HG03571 (cell line): Measurements from ENCODE around the gene VWC2.
"Not testable (repeated sequence)": the region's sequence is repeated elsewhere in the genome, so short reads cannot be mapped to it uniquely, and the experiment has no call there.

Experiments used
- ATAC-seq: cut with Tn5 transposase; IDR thresholded peaks from one replicate; pipeline ENCODE4 v1.9.1; 2021; ENCODE audit not compliant: unreplicated experiment

The VWC2 gene

DNA sequence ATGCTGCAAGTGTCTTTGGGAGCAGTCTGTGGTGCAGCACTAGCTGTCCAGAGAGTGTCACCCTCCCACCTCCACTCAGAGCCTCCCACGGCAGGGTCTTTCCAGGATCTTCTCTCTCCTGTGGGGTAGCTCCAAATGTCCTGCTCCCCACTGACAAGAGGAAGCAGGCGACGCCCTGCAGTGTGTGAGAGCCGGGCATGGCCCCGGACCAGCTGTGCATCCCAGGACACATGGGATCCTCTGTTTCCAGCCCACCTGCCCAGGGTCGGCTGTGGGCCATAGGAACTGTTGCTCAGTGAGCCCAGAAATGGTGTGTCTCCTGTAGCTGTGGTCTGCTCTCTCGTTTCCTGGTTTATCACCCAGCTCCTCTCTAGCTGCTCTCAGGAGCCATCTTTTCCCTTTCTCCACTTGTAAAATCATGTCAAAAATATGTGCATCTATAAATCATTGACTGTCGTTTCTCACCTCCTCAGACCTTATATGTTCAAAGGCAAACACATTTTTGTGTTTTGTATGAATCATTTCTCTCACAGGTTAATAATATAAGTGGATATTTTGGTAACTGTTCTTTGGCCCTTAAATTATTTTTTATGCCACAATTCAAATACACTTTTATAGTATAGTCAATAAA is 74.9 kb downstream of the VWC2 start:
- ATAC-seq: no peak

DNA sequence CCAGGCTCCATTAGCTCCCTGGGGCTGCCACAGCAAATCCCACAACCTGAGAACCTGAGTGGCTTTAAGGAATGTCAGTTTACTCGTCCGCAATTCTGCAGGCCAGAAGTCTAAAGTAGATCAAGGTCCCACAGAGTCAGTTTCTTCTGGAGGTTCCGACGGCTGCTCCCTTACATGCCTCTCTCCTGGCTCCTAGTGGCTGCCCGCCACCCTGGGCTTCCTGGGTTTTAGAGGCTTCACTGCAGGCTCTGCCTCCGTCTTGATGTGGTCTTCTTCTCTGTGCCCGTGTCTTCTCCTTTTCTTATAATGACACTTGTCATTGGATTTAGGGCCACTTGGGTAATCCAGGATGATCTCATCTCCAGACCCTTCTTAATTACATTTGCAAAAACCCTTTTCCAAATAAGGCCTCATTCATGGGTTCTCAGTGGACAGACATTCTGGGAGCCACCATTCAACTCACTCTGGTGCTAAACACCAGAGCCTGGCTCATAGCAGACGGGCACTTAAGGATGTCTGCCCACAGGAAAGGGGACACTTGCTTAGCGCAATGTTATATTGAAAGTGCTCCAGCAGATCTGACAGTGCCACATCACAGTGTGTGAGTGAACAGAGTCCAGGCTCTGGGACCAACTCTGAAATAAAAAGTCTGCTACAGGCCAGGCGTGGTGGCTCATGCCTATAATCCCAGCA is 77.6 kb downstream of the VWC2 start:
- ATAC-seq: no peak

GRCh38 chr7:49851614-49851934 is 78.1 kb downstream of the VWC2 start:
- not testable (repeated sequence) for ATAC-seq

DNA sequence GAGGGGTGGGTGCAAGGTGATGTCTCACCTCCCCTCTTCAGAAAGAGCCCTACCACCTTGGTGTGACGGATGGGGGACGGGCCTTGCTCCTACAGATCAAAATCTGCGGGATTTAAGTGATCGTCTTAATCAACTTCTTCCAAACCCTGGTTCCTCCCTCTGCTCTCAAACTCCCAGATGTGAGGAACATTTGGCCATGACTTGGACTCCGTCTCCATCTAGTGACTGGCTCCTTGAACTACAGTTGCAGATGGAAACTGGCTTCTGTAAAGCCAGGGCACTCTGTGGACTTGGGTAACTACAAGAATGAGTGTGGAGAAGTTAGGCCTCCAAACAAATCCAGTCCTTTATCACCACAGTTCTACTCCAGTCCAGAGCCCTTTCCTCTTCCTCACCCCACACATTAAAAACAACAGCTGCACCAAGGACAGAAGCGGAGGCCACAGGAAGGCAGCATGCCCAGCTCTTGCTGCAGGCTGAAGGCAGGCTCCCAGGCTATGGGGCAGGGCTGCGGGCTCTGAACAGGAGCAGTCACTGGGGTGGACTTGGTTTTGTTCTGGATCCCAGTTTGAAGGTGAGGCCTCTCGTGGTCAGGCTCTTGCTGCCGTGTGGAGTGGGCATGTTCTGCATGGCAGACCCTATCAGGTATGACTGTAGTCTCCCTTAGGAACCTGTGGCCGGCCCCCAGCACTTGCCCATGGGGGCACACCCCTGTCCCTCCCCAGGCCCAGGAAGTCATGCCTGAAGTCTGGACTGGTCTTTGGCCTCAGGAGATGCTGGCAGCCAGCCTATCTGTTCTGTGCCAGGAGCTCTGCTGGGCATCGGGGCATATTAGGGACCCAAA is 79.4 kb downstream of the VWC2 start:
- ATAC-seq: peak; percentile 73

- no peak for ATAC-seq
These were observed 82.0 kb downstream of the VWC2 start for GRCh38 chr7:49855281-49855980.

- no peak for ATAC-seq
These were observed 86.9 kb downstream of the VWC2 start for GRCh38 chr7:49860293-49860692.

- ATAC-seq: no peak
These were observed 92.8 kb downstream of the VWC2 start for GRCh38 chr7:49866076-49866735.

DNA sequence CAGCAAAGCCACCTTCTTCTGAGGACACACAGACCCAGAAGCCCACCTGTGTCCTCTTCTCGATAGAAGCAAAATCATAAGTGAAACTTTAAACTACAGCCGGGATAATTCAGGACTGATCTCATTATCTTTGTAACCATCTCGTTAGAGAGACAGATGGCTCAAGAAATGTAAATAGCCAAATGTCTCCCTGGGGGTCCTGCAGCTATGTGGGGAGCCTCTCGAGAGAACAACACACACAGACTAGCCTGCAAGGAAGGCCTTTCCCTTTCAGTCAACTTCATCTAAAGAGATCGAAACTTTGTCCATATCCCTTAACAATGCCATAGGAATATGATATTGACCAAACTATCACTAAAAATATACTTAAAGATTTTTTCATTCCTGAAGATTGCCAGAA is 93.5 kb downstream of the VWC2 start:
- no peak for ATAC-seq

DNA sequence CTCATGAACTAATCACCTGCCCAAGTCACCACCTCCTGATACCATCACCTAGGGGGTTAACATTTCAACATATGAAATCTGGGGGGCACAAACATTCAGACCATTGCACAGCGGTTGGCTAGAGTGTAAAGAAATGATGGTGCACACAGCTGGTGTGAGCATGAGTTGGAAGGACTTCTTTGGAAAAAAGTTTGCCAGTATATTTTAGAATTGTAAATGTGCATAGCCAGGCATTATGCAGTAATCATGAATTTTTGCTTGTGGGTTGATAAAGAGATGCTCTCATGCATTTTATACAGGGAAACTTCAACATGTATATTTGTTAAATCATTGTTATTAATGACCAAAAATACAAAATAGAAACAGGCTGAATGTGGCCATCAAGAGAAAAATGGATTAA is 100.0 kb downstream of the VWC2 start:
- no peak for ATAC-seq

DNA sequence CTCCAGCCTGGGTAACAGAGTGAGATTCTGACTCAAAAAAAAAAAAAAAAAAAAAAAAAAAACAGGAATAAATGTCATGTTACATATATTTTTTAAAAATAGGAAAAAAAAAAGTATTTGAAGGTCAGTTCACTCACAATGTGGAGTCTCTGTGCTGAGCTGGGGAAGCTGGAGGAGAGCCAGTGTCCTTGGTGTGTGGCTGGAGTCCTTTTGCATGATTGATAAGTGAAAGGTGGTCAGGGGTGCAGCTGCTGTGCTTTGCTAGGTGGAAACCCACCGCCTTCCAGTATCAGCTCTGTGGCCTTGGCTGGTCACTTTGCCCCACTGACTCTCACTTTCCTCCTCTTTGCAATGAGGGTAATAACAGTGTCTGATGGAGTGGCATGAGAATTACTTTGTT is 101.9 kb downstream of the VWC2 start:
- no peak for ATAC-seq

- ATAC-seq: no peak
These were observed 102.8 kb downstream of the VWC2 start for GRCh38 chr7:49876202-49876601.

DNA sequence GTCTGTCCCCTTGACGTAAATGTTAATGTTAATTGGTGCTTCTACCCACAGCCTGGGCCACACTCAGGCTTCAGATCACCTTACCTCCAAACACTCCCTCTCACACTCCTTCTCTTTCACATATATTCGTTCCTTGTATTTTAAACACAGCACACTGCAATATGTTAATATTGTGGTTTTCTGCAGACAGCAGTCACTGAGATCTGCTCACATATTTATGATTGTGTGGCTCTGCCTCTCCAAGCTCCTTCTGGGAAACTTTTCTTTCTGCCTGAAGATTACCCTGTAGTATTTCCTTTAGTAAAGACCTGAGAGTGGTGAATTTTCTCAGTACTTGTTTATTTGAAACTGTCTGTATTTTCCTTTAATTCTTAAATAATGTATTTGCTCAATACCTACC is 104.7 kb downstream of the VWC2 start:
- no peak for ATAC-seq

DNA sequence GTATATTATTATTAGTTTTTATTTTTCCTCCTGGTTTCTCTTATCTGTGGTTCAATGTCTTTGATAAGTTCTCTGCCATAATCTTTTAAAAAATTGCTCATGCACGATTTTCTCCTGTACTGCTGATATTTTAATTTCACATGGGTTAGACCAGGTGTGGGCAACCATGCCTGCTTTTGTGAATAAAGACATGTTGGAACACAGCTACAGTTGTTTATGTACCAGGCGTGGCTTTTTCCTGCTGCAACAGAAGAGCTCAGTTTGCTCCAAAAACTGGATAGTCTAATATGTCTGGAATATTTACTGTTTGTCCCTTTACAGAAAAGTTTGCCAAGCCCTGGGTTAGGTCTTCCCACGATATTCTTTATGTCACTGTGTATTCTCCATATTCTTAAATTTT is 105.2 kb downstream of the VWC2 start:
- no peak for ATAC-seq

DNA sequence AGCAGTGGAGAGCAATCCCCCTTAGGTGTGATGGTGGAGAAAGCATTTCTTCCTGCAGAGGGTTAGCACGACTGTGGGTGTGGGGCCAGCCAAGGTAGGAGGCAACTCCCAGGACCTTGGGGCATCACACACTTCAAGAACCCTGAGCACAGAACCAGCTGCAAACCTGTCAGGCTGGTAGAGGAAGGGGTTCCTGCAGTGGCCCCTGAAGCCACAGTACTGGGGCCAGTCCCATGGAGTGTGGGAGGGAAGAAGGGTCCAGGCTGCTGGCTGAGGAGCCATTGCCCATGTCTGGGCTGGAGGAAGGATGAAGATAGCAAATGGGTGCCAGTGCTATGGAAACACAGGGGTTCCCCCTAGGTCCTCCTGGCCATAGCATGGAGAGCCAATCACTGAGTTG is 110.5 kb downstream of the VWC2 start:
- no peak for ATAC-seq

GRCh38 chr7:49885593-49886285 is 112.3 kb downstream of the VWC2 start:
- no peak for ATAC-seq

DNA sequence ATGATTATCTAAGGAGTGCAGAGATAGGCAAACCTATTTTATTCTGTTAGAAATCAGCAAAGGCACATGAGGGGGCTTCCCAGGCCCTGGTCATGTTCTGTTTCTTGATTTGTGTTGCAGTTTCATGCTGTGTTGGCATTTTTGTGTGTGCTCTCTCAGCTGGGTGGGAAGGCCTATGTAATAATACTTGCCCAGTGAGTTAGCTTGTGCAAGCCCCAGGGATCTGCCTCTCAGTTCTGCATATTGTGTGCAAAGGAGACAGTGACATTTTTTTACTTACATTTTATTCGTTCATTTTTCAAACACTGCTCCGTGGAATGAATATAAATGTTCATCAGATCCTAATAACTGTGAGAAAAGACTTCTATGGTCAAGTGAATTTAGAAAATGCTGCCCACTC is 119.0 kb downstream of the VWC2 start:
- no peak for ATAC-seq

DNA sequence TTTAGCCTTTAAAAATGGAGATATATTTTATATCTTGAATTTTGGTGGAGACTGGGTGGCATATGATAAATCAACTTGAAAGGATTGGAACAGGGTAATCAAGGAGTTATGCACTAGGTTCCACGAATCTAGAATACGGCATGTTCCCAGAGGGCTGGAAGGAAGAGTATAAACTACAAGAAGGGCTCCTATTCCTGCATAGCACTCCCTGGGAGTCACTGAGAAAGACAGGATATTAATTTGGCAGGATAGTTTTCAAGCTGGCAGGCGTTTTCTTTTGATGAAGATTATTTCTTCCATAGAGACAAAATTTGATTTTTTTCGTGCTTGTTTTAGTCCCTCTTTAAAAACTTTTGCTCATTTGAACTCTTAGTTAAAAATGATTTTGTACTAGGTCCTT is 119.7 kb downstream of the VWC2 start:
- no peak for ATAC-seq

GRCh38 chr7:49894543-49894942 is 121.1 kb downstream of the VWC2 start:
- ATAC-seq: no peak

- ATAC-seq: no peak
These were observed 138.5 kb downstream of the VWC2 start for GRCh38 chr7:49911909-49912308.

GRCh38 chr7:49926720-49927119 is 153.3 kb downstream of the VWC2 start:
- no peak for ATAC-seq

GRCh38 chr7:49927631-49928030 is 154.2 kb downstream of the VWC2 start:
- ATAC-seq: no peak
